CD4-positive, alpha-beta T cell treated with Interleukin-15 for 1 hour (primary cell): ENCODE measurements around the gene ATRN.
"Not testable (repeated sequence)": the region's sequence is repeated elsewhere in the genome, so short reads cannot be mapped to it uniquely, and the experiment has no call there.

Source experiments
- DNase-seq: peaks from one replicate; pipeline ENCODE4 v3.0.0-alpha.2; 2020

ATRN gene

GRCh38 chr20:3471397-3472021, 691 bp downstream of the ATRN start:
- no peak for DNase-seq

GRCh38 chr20:3472105-3472504, 1.3 kb downstream of the ATRN start:
- no peak for DNase-seq

DNA sequence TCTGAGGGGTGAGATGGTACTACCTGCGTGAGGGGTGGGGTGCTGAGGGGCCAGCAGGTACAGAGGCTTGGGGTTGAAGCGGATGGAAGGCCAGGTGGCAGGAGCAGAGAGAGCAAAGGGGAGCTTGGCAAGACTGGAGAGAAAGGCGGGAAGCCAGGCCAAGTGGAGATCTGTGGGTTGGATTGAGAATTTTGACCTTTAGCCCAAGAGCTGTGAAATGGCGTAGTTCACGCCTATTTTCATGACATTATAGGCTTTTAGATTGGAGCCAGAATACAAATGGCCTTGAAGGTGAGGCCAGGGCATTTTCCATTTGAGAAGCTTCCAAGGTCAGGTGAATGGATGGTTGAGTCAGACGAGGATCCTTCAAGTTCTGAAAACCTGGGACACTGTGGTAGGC, 2.5 kb downstream of the ATRN start:
- DNase-seq: no peak

GRCh38 chr20:3473944-3474343, 3.1 kb downstream of the ATRN start:
- no peak for DNase-seq

GRCh38 chr20:3477003-3477860, 6.4 kb downstream of the ATRN start:
- not testable (repeated sequence) for DNase-seq

DNA sequence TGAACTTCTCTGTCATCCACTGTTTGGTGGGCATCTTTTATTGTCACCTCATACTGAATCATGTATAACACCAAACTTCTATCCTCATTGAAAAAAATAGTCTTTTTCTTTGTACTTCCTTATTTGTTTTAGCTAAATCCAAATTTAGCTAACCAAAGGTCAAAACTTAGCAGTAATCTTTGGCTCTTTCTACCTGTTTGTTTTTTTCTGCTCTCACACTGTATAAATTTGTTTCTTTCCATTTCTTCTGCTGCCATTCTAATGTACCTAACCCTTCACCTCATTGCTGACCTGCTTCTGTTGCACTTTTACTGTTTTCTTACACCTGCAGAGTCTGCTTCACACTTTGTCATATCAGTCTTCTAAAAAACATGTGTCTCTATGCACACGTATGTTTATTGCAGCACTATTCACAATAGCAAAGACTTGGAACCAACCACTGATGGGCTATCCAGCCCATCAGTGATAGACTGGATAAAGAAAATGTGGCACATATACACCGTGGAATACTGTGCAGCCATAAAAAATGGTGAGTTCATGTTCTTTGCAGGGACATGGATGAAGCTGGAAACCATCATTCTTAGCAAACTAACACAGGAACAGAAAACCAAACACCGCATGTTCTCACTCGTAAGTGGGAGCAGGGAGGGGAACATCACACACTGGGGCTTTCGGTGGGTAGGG, 7.2 kb downstream of the ATRN start:
- DNase-seq: no peak

- no peak for DNase-seq
Measured at GRCh38 chr20:3479025-3479424, 8.2 kb downstream of the ATRN start.

GRCh38 chr20:3479759-3480615, 9.2 kb downstream of the ATRN start:
- DNase-seq: no peak

- DNase-seq: no peak
Measured at GRCh38 chr20:3483309-3483708, 12.5 kb downstream of the ATRN start.

DNA sequence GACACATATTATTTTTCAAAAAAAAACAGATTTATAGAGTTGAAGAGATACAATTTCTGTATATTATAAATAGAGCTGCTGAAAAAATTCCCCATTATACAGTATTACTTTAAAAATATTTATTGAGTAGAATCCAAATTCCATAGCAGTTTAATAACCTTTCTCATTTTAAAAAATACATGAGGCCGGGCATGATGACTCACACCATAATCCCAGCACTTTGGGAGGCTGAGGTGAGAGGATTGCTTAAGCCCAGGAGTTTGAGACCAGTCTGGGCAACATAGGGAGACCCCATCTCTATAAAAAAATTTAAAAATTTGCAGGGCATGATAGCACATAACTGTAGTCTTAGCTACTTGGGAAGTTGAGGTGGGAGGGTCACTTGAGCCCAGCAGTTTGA, 13.0 kb downstream of the ATRN start:
- no peak for DNase-seq

GRCh38 chr20:3485913-3486312, 15.1 kb downstream of the ATRN start:
- DNase-seq: no peak

GRCh38 chr20:3486850-3487249, 16.0 kb downstream of the ATRN start:
- DNase-seq: no peak

GRCh38 chr20:3492669-3493068, 21.9 kb downstream of the ATRN start:
- no peak for DNase-seq

DNA sequence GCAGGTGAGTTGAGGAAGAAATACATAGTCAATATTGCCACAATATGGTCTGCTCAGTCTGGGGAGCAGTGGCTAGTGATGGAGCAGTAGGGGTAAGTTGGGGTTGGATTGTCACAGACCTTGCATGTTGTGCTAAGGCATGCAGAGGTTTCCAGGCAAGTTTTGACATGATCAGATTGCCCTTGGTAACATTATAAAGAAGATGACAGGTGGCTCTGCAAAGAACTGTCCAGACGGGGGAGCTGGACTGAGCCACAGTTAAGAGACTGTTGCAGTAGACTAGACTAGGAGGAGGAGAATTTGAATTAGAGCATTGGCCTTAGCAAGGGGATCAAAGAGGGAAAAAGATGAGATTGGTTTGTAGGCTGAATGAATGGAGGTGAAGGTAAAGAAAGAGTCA, 23.4 kb downstream of the ATRN start:
- no peak for DNase-seq

DNA sequence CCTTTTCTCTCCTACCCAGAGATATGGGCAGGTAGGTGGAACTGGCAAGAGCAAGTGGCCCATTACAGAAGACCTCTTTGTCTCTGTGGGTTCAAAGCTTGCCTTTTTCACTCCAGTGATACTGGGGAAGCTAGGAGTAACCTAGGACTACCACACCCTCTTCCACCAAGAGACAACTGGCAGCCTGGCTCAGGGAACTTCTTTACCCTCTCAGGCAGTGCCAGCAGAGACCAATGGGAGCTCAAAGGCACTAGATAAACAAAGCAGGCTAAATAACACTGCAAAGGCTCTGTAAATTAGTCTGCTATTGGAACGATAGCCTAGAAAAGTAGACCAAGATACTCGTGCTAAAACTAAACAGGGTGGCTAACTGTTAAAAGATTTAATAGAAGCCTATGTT, 32.1 kb downstream of the ATRN start:
- DNase-seq: no peak

- no peak for DNase-seq
Measured at GRCh38 chr20:3505148-3505547, 34.3 kb downstream of the ATRN start.

DNA sequence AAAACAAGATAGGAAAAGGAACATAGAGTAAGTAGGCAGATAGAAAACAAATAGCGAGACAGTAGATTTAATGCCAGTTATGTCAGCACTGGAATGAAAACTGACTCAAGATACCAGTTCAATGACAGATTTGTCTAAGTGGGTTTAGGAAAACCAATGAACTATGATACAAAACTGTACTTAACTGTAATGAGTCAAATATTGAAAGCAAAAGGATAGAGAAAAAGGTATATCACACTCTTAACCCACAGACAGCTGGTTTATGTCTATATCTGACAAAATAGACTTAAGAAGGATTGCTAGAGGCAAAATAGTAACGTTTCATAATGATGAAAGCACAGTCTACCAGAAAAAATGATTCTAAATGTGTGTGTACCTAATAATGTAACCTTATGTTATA, 38.2 kb downstream of the ATRN start:
- no peak for DNase-seq

- no peak for DNase-seq
Measured at GRCh38 chr20:3510110-3510509, 39.3 kb downstream of the ATRN start.

GRCh38 chr20:3512239-3512638, 41.4 kb downstream of the ATRN start:
- DNase-seq: not testable (repeated sequence)

- no peak for DNase-seq
Measured at GRCh38 chr20:3514012-3514642, 43.3 kb downstream of the ATRN start.

DNA sequence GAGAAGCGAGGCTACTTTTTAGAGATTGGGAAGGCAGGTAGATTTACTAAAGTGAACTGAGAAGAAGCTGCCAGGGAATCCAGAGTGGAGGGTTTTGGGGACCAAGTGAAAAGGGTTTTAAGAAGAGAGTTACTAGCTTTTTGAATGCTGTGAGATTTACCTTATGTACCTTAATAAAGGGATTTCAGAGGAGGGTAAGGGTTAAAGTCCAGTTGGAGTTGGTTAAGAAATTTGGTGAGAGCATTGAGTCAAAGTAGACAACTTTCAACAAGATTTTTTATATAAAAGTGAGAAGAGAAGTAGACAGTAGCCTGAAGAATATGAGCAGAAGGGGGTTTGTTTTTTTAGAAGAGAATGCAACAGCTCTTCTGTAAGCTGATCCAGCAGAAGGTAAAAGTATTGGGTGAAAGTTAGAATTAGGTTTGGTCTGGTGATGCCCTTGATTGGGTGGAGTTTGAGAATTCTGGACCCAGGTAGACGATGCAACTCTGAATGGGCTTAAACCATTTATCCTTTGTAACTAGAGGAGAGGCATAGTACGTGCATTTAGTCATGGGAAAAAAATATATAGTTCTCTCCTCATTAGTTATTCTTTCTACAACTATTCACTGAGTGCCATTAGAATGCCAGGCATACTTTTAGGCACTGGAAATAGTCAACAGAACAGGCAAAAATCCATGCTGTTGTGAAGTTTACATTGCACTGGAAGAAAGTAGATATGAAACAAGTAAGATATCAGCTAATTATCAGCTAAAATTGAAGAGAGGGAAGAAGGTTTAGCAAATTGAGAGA, 44.8 kb downstream of the ATRN start:
- DNase-seq: no peak
